HG03135 (cell line): ENCODE data around the gene ARPC4.
A peak's percentile ranks its signal among the peaks of the same experiment; 100 is the strongest.

ENCODE experiments used
- ATAC-seq: cut with Tn5 transposase; IDR thresholded peaks from one replicate; pipeline ENCODE4 v1.9.1; 2021; ENCODE audit warnings: mild to moderate bottlenecking, moderate library complexity; ENCODE audit not compliant: unreplicated experiment

ARPC4 gene

GRCh38 chr3:9787714-9788113 lies 5.2 kb upstream of the ARPC4 start:
- ATAC-seq, result no peak

GRCh38 chr3:9791127-9791526 lies 1.8 kb upstream of the ARPC4 start:
- ATAC-seq, result no peak

DNA sequence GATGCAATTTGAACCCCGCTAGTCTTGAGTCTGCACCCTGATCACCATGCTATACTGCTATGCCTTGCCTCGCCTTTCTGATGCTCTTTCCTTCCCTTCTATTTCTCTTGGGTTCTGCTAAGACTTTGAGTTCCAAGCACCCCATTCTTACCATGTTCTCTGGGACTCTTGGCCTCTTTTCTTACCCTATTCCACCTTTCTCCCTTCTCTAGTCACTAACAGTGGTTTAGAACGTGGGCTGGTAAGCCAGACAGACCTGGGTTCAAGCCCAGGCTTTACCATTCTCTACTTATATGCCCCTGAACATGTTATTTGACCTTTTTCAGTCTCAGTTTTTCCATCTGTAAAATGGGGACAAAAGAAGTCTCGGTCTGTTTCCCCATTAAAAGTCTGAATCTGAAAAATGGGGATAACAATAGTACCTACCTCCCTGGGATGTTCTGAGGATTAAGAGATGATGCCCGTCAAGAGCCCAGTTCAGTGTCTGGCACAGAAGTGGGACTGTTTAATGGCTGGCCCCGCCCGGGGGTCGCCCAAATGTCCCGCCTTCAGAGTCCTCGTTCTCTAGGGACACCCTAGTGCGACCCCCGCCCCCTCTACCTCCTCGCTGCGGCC lies 985 bp upstream of the ARPC4 start:
- ATAC-seq, result no peak

- no peak for ATAC-seq
Measured at GRCh38 chr3:9793161-9793781, 389 bp downstream of the ARPC4 start.

- no peak for ATAC-seq
Measured at GRCh38 chr3:9794400-9794799, 1.5 kb downstream of the ARPC4 start.

- ATAC-seq, result no peak
Measured at GRCh38 chr3:9795207-9795606, 2.3 kb downstream of the ARPC4 start.

DNA sequence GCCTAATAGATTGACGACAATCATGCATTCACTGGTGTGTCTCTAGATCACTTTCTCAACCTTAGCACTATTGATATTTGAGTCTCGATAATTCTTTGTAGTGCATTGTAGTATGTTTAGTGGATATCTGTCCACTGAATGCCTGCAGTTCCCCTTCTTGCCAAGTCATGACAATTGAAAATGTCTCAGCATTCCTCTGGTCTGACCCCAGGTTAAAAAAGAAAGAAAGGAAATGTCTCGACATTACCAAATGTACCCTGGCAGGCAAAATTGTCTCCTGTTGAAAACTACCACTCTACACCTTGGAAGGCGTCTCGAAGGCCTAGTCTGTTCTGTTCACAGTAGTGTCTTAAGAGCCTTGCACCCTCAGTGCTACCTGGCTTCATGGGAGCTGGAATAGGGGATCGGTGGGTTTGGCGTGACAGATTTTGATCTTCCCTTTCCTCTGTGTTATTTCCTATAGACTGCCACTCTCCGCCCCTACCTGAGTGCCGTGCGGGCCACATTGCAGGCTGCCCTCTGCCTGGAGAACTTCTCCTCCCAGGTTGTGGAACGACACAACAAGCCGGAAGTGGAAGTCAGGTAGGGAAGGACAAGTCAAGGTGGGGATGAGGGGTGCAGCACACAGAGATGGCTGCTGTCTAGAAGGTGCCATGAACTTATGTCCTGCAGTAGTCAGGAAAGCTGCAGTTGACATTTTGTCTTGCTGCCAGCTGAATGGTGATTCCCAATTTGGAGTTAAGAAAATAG lies 4.5 kb downstream of the ARPC4 start:
- ATAC-seq, result no peak

DNA sequence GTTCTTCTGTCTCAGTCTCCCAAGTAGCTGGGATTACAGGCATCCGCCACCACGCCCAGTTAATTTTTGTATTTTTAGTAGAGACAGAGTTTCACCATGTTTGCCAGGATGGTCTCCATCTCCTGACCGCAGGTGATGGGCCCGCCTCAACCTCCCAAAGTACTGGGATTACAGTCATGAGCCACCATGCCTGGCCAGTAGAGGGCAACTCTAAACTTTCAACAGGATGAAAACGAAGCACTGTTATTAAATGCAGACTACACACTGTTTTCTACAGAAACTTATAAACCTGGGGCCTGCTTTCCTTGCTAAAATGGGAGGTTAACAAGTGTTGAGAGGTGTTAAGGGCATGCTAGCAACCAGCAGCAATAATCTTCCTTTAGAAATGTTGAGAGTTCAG lies 7.6 kb downstream of the ARPC4 start:
- no peak for ATAC-seq

GRCh38 chr3:9803494-9803893 lies 10.6 kb downstream of the ARPC4 start:
- ATAC-seq, result no peak

- no peak for ATAC-seq
Measured at GRCh38 chr3:9804996-9805395, 12.1 kb downstream of the ARPC4 start.

DNA sequence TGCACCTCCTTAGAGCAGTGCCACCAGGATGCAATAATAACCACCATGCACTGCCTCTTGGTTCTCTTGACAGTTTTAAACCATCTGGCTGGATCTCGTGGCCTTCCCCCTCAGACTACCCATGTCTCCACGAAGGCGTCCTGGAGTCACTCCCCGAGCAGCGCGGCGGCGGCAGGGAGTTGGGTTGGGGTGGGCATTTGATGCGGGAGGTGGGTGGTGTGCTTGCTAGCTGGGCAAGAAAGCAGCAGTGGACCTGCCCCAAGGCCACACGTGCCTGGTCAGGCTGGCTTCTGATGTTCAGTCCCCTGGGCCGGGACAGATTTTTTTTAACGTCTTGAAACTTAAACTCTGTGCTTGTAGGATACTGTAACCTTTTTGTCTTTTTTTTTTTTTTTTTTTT lies 13.3 kb downstream of the ARPC4 start:
- no peak for ATAC-seq

DNA sequence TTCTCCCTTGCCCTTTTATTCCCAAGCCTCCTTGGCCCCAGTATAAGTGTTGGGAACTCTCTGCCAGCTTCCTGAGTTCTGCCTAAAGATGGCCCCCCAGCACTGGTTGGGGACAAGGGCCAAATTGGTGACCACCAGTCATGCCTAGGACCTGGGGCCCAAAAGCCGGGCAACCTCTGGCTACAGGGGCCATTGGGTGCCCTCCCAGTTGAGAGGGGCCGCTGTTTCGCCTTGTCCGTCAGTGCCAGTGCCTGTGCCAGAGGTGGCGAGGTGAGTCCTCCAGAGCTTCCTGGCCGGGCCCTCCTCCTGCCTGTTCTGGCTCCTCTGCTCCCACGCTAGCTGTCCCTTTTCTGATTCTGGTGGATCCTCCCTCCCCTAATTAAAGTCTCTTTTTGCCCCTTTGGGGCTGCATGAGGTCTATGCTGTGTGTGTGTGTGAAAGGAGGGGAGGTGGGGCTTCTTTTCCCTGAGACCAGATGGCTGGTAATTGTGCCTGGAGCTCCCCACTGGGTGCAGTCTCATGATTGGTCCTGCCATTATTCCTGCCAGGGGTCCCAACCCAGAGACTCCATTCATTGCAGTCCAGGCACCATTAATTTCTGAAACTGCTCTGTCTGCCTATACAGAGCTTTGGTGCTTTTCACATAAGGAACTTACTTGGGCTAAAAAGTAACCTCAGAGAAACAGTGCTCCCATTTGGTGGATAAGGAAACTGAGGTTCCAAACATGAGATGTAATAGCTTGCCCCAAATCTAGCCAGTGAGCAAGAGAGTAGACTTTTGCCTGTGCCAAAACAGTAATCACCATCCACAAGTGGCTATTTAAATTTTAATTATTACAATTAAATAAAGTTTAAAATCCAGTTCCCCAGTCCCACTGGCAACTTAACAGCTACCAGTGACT lies 14.1 kb downstream of the ARPC4 start:
- no peak for ATAC-seq

DNA sequence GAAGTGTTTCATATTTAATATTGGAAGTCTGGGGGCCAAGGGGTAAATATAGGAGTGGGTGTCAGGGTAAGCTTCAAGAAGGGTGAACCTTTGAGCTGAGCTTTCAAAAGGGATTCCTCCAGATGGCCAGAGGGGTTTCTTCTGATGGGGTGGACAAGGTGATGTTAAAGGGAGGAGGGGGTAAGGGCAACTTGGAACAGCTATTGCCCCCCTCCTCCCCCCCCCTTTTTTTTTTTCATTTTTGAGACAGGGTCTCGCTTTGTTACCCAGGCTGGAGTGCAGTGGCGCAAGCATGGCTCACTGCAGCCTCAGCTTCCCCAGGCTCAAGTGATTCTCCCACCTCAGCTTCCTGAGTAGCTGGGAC lies 15.1 kb downstream of the ARPC4 start:
- no peak for ATAC-seq

DNA sequence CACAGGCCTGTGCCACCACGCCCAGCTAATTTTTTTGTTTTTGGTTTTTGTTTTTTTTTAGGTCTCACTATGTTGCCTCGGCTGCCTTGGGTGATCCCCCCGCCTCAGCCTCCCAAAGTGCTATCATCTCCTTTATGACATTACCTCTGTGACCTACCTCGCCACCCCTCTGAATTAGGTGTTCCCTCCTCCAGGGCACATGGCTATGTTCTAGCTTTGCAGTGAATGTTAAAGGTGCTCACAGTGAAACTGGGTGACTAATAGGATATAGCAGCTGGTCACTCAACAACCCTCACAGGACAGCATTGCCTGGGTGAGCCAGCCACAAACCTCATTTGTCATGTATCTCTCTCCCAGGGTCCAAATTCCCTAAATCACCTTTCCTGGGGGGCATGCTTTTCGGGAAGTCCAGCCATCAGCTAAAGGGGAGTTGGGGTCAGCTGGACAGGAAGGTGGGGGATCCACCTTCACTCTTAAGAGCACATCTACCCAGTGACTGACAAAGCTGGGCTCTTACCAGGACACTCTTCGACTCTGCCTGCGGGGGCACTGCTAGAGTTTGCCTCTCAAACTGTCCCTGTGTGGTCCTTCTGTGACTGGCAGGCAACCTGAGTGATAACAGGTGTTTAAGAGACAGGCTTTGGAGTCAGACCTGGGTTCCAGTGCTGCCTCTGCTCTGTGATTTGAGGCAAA lies 15.6 kb downstream of the ARPC4 start:
- peak; percentile 66 for ATAC-seq

- no peak for ATAC-seq
Measured at GRCh38 chr3:9809239-9809614, 16.3 kb downstream of the ARPC4 start.

GRCh38 chr3:9809615-9810432 lies 16.9 kb downstream of the ARPC4 start, which contains the start of gene TTLL3:
TSS of gene TTLL3 (plus strand) at chr3:9810262. CDS start at chr3:9810662, 400 bp downstream.
- ATAC-seq, result peak; percentile 47

GRCh38 chr3:9810433-9810770 lies 17.5 kb downstream of the ARPC4 start:
- ATAC-seq, result no peak

GRCh38 chr3:9810846-9811245 lies 18.0 kb downstream of the ARPC4 start:
- no peak for ATAC-seq

- no peak for ATAC-seq
Measured at GRCh38 chr3:9812870-9813483, 20.1 kb downstream of the ARPC4 start.

DNA sequence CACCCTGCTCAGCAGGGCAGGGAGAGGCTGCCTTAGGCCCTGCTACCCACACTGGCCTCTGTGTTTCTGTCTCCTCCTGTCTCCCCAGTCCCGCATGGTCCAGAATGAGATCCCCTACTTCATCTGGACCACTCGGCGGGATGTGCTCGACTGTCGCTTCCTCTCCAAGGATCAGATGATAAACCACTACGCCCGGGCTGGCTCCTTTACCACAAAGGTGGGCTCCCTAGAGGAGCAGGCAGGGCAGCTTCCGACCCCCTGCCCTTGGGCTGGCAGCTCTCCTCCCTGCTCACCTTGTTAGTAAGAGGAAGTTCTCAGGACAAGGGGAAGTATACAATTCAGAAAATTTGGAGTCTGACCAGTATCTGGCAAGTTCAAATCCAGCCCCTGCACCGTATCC lies 23.1 kb downstream of the ARPC4 start:
- ATAC-seq, result no peak
